Articular chondrocyte of knee joint (primary cell): ENCODE data around the gene PCCA. TPM values are rescaled to one million over a fixed set of nuclear protein-coding genes. Genes with fewer than 3 reads are reported as not detected.

Source experiments
- small RNA-seq: library from RNA; depleted of rRNA; stranded (forward); fragments of <200 nt; gene quantifications from one replicate; pipeline ENCODE3, GENCODE V24; 2012
- total RNA-seq: library from RNA; depleted of rRNA; stranded (reverse); fragments of >200 nt; gene quantifications from 2 replicates; pipeline ENCODE4 v1.2.3, GENCODE V29; 2012

The PCCA gene, protein sequence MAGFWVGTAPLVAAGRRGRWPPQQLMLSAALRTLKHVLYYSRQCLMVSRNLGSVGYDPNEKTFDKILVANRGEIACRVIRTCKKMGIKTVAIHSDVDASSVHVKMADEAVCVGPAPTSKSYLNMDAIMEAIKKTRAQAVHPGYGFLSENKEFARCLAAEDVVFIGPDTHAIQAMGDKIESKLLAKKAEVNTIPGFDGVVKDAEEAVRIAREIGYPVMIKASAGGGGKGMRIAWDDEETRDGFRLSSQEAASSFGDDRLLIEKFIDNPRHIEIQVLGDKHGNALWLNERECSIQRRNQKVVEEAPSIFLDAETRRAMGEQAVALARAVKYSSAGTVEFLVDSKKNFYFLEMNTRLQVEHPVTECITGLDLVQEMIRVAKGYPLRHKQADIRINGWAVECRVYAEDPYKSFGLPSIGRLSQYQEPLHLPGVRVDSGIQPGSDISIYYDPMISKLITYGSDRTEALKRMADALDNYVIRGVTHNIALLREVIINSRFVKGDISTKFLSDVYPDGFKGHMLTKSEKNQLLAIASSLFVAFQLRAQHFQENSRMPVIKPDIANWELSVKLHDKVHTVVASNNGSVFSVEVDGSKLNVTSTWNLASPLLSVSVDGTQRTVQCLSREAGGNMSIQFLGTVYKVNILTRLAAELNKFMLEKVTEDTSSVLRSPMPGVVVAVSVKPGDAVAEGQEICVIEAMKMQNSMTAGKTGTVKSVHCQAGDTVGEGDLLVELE
- 27.0 and 27.2 TPM in 2 replicates for total RNA-seq

DNA sequence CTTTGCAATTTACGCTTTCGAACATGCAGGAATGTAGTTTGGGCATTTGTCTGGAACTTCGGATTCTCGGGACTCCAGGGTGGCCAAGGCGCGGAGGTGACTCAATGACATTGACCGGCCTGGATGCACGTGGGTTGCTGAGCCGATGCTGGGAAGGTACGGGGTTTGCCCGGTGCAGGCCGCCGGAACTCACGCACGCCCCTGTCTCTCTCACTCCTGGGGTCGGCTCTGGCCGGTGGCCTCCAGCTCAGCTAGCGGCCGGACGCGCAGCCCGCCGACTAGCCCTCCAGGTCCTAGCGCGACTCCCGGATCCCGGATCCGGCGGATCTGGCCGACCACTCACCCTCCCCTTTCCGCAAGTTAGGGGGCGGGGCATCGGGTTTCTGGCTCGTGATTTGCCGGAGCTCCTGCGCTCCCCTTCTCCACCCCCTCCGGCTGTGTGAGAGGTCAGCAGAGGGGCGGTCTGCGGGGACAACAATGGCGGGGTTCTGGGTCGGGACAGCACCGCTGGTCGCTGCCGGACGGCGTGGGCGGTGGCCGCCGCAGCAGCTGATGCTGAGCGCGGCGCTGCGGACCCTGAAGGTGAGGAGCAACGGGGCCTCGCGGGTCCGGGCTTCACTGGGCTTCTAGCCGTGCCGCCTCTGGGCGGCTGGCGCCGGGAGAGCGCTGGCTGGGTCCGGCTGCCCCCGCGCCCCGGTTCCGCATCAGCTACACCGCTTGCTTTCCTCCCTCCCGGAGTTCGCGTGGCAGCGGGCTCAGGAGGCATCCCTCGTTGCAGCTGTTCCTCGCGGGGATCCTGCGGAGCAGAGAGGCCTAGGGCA lies at the start of gene PCCA:
TSS of gene PCCA (plus strand) at position 450 of the 821 bp plus-strand sequence. CDS start at position 478, 28 bp downstream.

Small RNA genes within 50 kb of the gene (small RNA-seq; reads per million reads assigned to genes)
- not detected for gene AL356575.1

Other genes starting within 250 kb of the PCCA start
- gene ZIC5, start 117.3 kb upstream of the PCCA start, total RNA-seq, result not detected in 2 replicates
- gene ZIC2, start 107.3 kb upstream of the PCCA start, total RNA-seq, result not detected in 2 replicates